ENCODE data around the gene NT5E.

DNA sequence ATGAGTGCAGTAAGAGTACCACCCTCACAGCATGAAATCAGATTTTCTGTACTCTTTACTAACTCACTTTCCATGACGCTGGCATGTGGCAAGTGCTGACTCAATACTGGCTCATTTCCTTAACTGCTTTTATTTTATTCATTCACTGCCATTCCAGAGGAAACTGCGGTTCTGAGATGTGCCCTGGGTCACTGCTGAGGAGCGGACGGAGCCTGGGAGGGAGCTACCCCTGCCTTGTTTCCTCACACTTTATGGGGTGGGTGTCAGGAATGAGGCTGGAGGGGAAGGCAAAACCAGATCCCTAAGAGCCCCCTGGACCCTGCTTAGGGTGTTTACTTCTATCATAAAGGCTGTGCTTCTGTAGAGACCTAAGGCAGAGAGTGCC lies 14.4 kb downstream of the NT5E start:
- TF ChIP-seq, protein P1, sequence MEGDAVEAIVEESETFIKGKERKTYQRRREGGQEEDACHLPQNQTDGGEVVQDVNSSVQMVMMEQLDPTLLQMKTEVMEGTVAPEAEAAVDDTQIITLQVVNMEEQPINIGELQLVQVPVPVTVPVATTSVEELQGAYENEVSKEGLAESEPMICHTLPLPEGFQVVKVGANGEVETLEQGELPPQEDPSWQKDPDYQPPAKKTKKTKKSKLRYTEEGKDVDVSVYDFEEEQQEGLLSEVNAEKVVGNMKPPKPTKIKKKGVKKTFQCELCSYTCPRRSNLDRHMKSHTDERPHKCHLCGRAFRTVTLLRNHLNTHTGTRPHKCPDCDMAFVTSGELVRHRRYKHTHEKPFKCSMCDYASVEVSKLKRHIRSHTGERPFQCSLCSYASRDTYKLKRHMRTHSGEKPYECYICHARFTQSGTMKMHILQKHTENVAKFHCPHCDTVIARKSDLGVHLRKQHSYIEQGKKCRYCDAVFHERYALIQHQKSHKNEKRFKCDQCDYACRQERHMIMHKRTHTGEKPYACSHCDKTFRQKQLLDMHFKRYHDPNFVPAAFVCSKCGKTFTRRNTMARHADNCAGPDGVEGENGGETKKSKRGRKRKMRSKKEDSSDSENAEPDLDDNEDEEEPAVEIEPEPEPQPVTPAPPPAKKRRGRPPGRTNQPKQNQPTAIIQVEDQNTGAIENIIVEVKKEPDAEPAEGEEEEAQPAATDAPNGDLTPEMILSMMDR (conservative IDR thresholded peaks at IDR 0.05; ENCODE audit: low read length), result no peak
- no peak for TF ChIP-seq EZH2phosphoT487 (IDR thresholded peaks at IDR 0.05; ENCODE audit: borderline replicate concordance)

All from Loucy (cell line).